ENCODE measurements around the gene RAB7B. TPM values are rescaled to one million over a fixed set of nuclear protein-coding genes. Genes with fewer than 3 reads are reported as not detected.

Gene RAB7B
- total RNA-seq, 4 donors from 2014 or later: 0.27 to 0.32 TPM; not detected in 2

GRCh38 chr1:205929496-205930194 is 73.5 kb downstream of the RAB7B start:
- in situ Hi-C loops (cut with MboI; ENCODE audit: low pct_ligation_motif_present in 1 of 4, low pct_unique_long_range_greater_than_20kb in 1 of 4, low sequenced_read_pairs in 3 of 4) (no loop called here), intact Hi-C loops (cut with DNase I; ENCODE audit: low total_unique reads) (no loop called here)
- TF ChIP-seq POLR2AphosphoS5 (IDR thresholded peaks at IDR 0.05) (no peak), EP300 (IDR thresholded peaks at IDR 0.05; ENCODE audit: low read depth) (no peak), POLR2A (IDR thresholded peaks at IDR 0.05) (no peak), CTCF (IDR thresholded peaks at IDR 0.05) (no peak)
- DNase-seq: no peak
- 92 to 100% methylated on average over 3 to 19 of the region's 19 CpGs for WGBS, 2 donors (ENCODE audit: low coverage in 1 of 2)
- Histone ChIP-seq H3K27me3 (peaks cover 6% of the 10 kb centered on the region), H3K36me3 (no peaks in the 10 kb centered on the region), H3K9me3 (no peaks in the 10 kb centered on the region), H3K4me3 (no peak overlapping the region), H3K4me1 (no peaks in the 10 kb centered on the region), H3K27ac (no peak overlapping the region)

GRCh38 chr1:205928317-205928716 is 74.9 kb downstream of the RAB7B start:
- Histone ChIP-seq H3K4me3 (no peak overlapping the region), H3K36me3 (no peaks in the 10 kb centered on the region), H3K9me3 (no peaks in the 10 kb centered on the region), H3K27me3 (no peaks in the 10 kb centered on the region), H3K27ac (no peak overlapping the region), H3K4me1 (no peaks in the 10 kb centered on the region)
- DNase-seq: no peak
- intact Hi-C loops (cut with DNase I; ENCODE audit: low total_unique reads) (no loop called here), in situ Hi-C loops (cut with MboI; ENCODE audit: low pct_ligation_motif_present in 1 of 4, low pct_unique_long_range_greater_than_20kb in 1 of 4, low sequenced_read_pairs in 3 of 4) (no loop called here)
- TF ChIP-seq POLR2AphosphoS5 (IDR thresholded peaks at IDR 0.05) (no peak), EP300 (IDR thresholded peaks at IDR 0.05; ENCODE audit: low read depth) (no peak), POLR2A (IDR thresholded peaks at IDR 0.05) (no peak), CTCF (IDR thresholded peaks at IDR 0.05) (no peak)
- WGBS, 2 donors (ENCODE audit: low coverage in 1 of 2): 64% methylated on average over 5 of the region's 5 CpGs; no CpG with 5 or more reads in 1 of the 2 donors

- Histone ChIP-seq H3K27me3 (no peaks in the 10 kb centered on the region), H3K4me1 (no peaks in the 10 kb centered on the region), H3K4me3 (no peak overlapping the region), H3K36me3 (no peaks in the 10 kb centered on the region), H3K9me3 (no peaks in the 10 kb centered on the region), H3K27ac (no peak overlapping the region)
- TF ChIP-seq EP300 (IDR thresholded peaks at IDR 0.05; ENCODE audit: low read depth) (no peak), POLR2A (IDR thresholded peaks at IDR 0.05) (no peak), POLR2AphosphoS5 (IDR thresholded peaks at IDR 0.05) (no peak), CTCF (IDR thresholded peaks at IDR 0.05) (no peak)
- in situ Hi-C loops (cut with MboI; ENCODE audit: low pct_ligation_motif_present in 1 of 4, low pct_unique_long_range_greater_than_20kb in 1 of 4, low sequenced_read_pairs in 3 of 4): no loop called here
- no peak for DNase-seq
- intact Hi-C loops (cut with DNase I; ENCODE audit: low total_unique reads): no loop called here
- WGBS, 2 donors (ENCODE audit: low coverage in 1 of 2): 97% methylated on average over 6 of the region's 12 CpGs; no CpG with 5 or more reads in 1 of the 2 donors
These were observed 75.5 kb downstream of the RAB7B start for GRCh38 chr1:205927676-205928075.

- Histone ChIP-seq H3K27ac (no peak overlapping the region), H3K4me3 (no peak overlapping the region), H3K27me3 (no peaks in the 10 kb centered on the region), H3K36me3 (no peaks in the 10 kb centered on the region), H3K9me3 (no peaks in the 10 kb centered on the region), H3K4me1 (no peaks in the 10 kb centered on the region)
- intact Hi-C loops (cut with DNase I; ENCODE audit: low total_unique reads): no loop called here
- no peak for DNase-seq
- in situ Hi-C loops (cut with MboI; ENCODE audit: low pct_ligation_motif_present in 1 of 4, low pct_unique_long_range_greater_than_20kb in 1 of 4, low sequenced_read_pairs in 3 of 4): no loop called here
- no peak for TF ChIP-seq POLR2AphosphoS5 (IDR thresholded peaks at IDR 0.05)
- TF ChIP-seq POLR2A (IDR thresholded peaks at IDR 0.05): no peak
- WGBS, 2 donors (ENCODE audit: low coverage in 1 of 2): 93 to 100% methylated on average over 1 to 6 of the region's 6 CpGs
These were observed 75.9 kb downstream of the RAB7B start for GRCh38 chr1:205927247-205927646.

Other genes starting within 250 kb of the RAB7B start
- gene RAB29, start 227.9 kb downstream of the RAB7B start, total RNA-seq: 10 to 100 TPM in 2 of 4 donors, 1 to 10 TPM in 2; 1.1 to 13.9 (median 10.2) TPM
- gene SLC41A1, start 190.2 kb downstream of the RAB7B start, total RNA-seq: 1 to 10 TPM; 5.1 to 7.0 (median 5.6) TPM
- not detected for gene PM20D1, start 153.3 kb downstream of the RAB7B start, total RNA-seq
- not detected for gene SLC26A9, start 59.9 kb downstream of the RAB7B start, total RNA-seq
- 10 to 100 TPM in 2 of 4 donors, 1 to 10 TPM in 2; 2.6 to 14.3 (median 6.7) TPM for gene CTSE, start 20.5 kb upstream of the RAB7B start, total RNA-seq
- gene RHEX, start 49.8 kb upstream of the RAB7B start, total RNA-seq: 1 to 10 TPM in 1 of 4 donors, under 1 TPM in 1, not detected in 2; 0.96 to 4.8 TPM
- gene AVPR1B, start 114.0 kb upstream of the RAB7B start, total RNA-seq: 10 to 100 TPM in 1 of 4 donors, 1 to 10 TPM in 1, under 1 TPM in 1, not detected in 1; 0.96 to 14.1 (median 1.6) TPM
- gene FAM72A, start 199.4 kb upstream of the RAB7B start, total RNA-seq: under 1 TPM in 1 of 4 donors, not detected in 3; 0.82 TPM
- gene SRGAP2, start 200.1 kb upstream of the RAB7B start, total RNA-seq: 10 to 100 TPM; 11.7 to 22.9 (median 19.0) TPM